GM23338 (cell line): ENCODE results near the gene NPVF. TPM values are rescaled to one million over a fixed set of nuclear protein-coding genes. Genes with fewer than 3 reads are reported as not detected.

Experiments
- ATAC-seq: fragments of 200-7000 bp; cut with Tn5 transposase; 3 replicates; pipeline ENCODE4 v1.9.1; 2020
- DNase-seq: peaks from one replicate; pipeline ENCODE4 v3.0.0-alpha.2; 2015; ENCODE audit warnings: low spot score
- H2AFZ ChIP-seq: fragments of 200-600 bp; sonication (generic); 2 replicates; pipeline ENCODE4 v1.8.0; 2016; ENCODE audit warnings: antibody characterized with exemption, mild to moderate bottlenecking, moderate library complexity
- H3F3A ChIP-seq: fragments of 200-600 bp; sonication (generic); replicated peaks from 2 replicates; pipeline ENCODE4 v1.8.0; 2017; ENCODE audit warnings: antibody characterized with exemption, mixed run types, low read depth
- H3K27ac ChIP-seq: fragments of 200-600 bp; sonication (generic); 2 replicates; pipeline ENCODE4 v1.6.1; 2016; ENCODE audit warnings: low read depth
- H3K27me3 ChIP-seq: fragments of 200-600 bp; sonication (generic); 2 replicates; pipeline ENCODE4 v1.8.0; 2016; ENCODE audit warnings: mild to moderate bottlenecking, mixed run types, moderate library complexity; ENCODE audit not compliant: insufficient read depth
- H3K36me3 ChIP-seq: fragments of 200-600 bp; sonication (generic); 2 replicates; pipeline ENCODE4 v1.8.0; 2016; ENCODE audit warnings: mild to moderate bottlenecking; ENCODE audit not compliant: insufficient read depth
- H3K4me1 ChIP-seq: fragments of 200-600 bp; sonication (generic); 2 replicates; pipeline ENCODE4 v1.8.0; 2016; ENCODE audit warnings: mild to moderate bottlenecking, moderate library complexity; ENCODE audit not compliant: insufficient read depth
- H3K4me2 ChIP-seq: fragments of 200-600 bp; sonication (generic); 2 replicates; pipeline ENCODE4 v1.7.1; 2017; ENCODE audit warnings: mixed run types
- H3K4me3 ChIP-seq: fragments of 200-600 bp; sonication (generic); 2 replicates; pipeline ENCODE4 v1.6.1; 2016; ENCODE audit warnings: mixed run types
- H3K79me2 ChIP-seq: fragments of 200-600 bp; sonication (generic); replicated peaks from 2 replicates; pipeline ENCODE4 v1.8.0; 2017; ENCODE audit warnings: mild to moderate bottlenecking; ENCODE audit not compliant: insufficient read depth
- H3K9me2 ChIP-seq: fragments of 200-600 bp; sonication (generic); 2 replicates; pipeline ENCODE4 v1.8.0; 2017; ENCODE audit not compliant: insufficient read depth
- H4K20me1 ChIP-seq: fragments of 200-600 bp; sonication (generic); replicated peaks from 2 replicates; pipeline ENCODE4 v1.8.0; 2017; ENCODE audit warnings: mild to moderate bottlenecking; ENCODE audit not compliant: insufficient read depth
- H3K27ac Mint-ChIP-seq: 2 replicates; pipeline ENCODE4 v1.8.0; 2020; ENCODE audit warnings: inconsistent platforms, mild to moderate bottlenecking, moderate library complexity, mixed read lengths
- H3K27me3 Mint-ChIP-seq: 3 replicates; pipeline ENCODE4 v1.8.0; 2022; ENCODE audit warnings: low read depth, mild to moderate bottlenecking, moderate library complexity, mixed read lengths, inconsistent platforms; ENCODE audit not compliant: insufficient read depth, poor library complexity
- H3K36me3 Mint-ChIP-seq: 3 replicates; pipeline ENCODE4 v1.8.0; 2021; ENCODE audit warnings: low read depth, mild to moderate bottlenecking, inconsistent platforms, moderate library complexity, mixed read lengths
- H3K4me1 Mint-ChIP-seq: 3 replicates; pipeline ENCODE4 v1.8.0; 2020; ENCODE audit warnings: mild to moderate bottlenecking, inconsistent platforms, mixed read lengths
- H3K4me3 Mint-ChIP-seq: 3 replicates; pipeline ENCODE4 v1.8.0; 2021; ENCODE audit warnings: moderate library complexity, mild to moderate bottlenecking, inconsistent platforms, mixed read lengths
- H3K9me3 Mint-ChIP-seq: 3 replicates; pipeline ENCODE4 v1.8.0; 2020; ENCODE audit warnings: moderate library complexity, mild to moderate bottlenecking, inconsistent platforms, mixed read lengths
- CREB1 ChIP-seq: fragments of 250-450 bp; sonication (Bioruptor Pico); IDR thresholded peaks from 2 replicates; pipeline ENCODE4 v1.5.0; 2020; ENCODE audit warnings: low read depth, mild to moderate bottlenecking, moderate library complexity
- CTCF ChIP-seq, 2 experiments: fragments of 200-600 bp in 1 of 2; sonication (generic) in 1 of 2; conservative IDR thresholded peaks; 2 replicates each; pipeline versions ENCODE4 v1.5.1 to v1.6.1; 2016 to 2017; ENCODE audit warnings: antibody characterized with exemption in 2 of 2, low read depth in 2 of 2, mild to moderate bottlenecking in 2 of 2, moderate library complexity in 1 of 2
- NANOG ChIP-seq: IDR thresholded peaks from 2 replicates; pipeline ENCODE4 v1.6.1; 2016; ENCODE audit warnings: antibody characterized with exemption, borderline replicate concordance
- POLR2AphosphoS5 ChIP-seq: IDR thresholded peaks from 2 replicates; pipeline ENCODE4 v1.6.1; 2016; ENCODE audit warnings: antibody characterized with exemption, low read depth
- REST ChIP-seq: IDR thresholded peaks from one replicate; pipeline ENCODE4 v1.6.1; 2018; ENCODE audit warnings: antibody characterized with exemption; ENCODE audit not compliant: unreplicated experiment
- ZNF114 ChIP-seq: fragments of 250-450 bp; sonication (Bioruptor Pico); IDR thresholded peaks from 2 replicates; pipeline ENCODE4 v1.5.0; 2020; ENCODE audit warnings: mild to moderate bottlenecking, moderate library complexity
- ZNF331 ChIP-seq: fragments of 250-450 bp; sonication (Bioruptor Pico); IDR thresholded peaks from 2 replicates; pipeline ENCODE4 v1.5.0; 2020; ENCODE audit warnings: low read depth, mild to moderate bottlenecking, moderate library complexity
- polyA plus RNA-seq: library from polyadenylated mRNA; unstranded; fragments of >200 nt; fragmentation: Nextera tagmentation; extraction: Ambion mirVana; gene quantifications from 2 replicates; pipeline ENCODE4 v1.2.1, GENCODE V29; 2016
- total RNA-seq: library from RNA; depleted of rRNA; stranded (reverse); fragments of >200 nt; shearing (Covaris generic); gene quantifications from 2 replicates; pipeline ENCODE4 v1.2.3, GENCODE V29; 2014
- TF ChIP-seq, protein P1 (sequence below): fragments of 250-450 bp; sonication (Bioruptor Pico); IDR thresholded peaks from 2 replicates; pipeline ENCODE4 v1.5.0; 2020; ENCODE audit warnings: mild to moderate bottlenecking, moderate library complexity

Gene NPVF
- total and polyA plus RNA-seq, 2 experiments from 2014 or later, result not detected

- H3K4me3 Mint-ChIP-seq, result no peak overlapping the region
- H3K4me1 Mint-ChIP-seq, result peaks cover 2% of the 10 kb centered on the region; the same call in 1 of the 3 replicates
- Histone ChIP-seq H3F3A (no peaks in the 10 kb centered on the region), H3K4me3 (no peak overlapping the region), H4K20me1 (no peaks in the 10 kb centered on the region), H3K4me2 (no peak overlapping the region), H3K27me3 (no peaks in the 10 kb centered on the region), H2AFZ (no peak overlapping the region), H3K9me2 (no peaks in the 10 kb centered on the region; the same call in 1 of the 2 replicates), H3K36me3 (no peaks in the 10 kb centered on the region), H3K79me2 (no peaks in the 10 kb centered on the region), H3K4me1 (no peaks in the 10 kb centered on the region), H3K27ac (no peak overlapping the region)
- no peak overlapping the region for H3K27ac Mint-ChIP-seq
- H3K36me3 Mint-ChIP-seq, result peaks cover 18% of the 10 kb centered on the region
- ATAC-seq, result no peak
- H3K9me3 Mint-ChIP-seq, result peaks cover 36% of the 10 kb centered on the region
- peaks cover 5% of the 10 kb centered on the region for H3K27me3 Mint-ChIP-seq
- no peak for TF ChIP-seq CTCF (conservative IDR thresholded peaks at IDR 0.05; ENCODE audit: low read depth in 2 of 2)
- TF ChIP-seq POLR2AphosphoS5, result no peak
- TF ChIP-seq, protein P1, sequence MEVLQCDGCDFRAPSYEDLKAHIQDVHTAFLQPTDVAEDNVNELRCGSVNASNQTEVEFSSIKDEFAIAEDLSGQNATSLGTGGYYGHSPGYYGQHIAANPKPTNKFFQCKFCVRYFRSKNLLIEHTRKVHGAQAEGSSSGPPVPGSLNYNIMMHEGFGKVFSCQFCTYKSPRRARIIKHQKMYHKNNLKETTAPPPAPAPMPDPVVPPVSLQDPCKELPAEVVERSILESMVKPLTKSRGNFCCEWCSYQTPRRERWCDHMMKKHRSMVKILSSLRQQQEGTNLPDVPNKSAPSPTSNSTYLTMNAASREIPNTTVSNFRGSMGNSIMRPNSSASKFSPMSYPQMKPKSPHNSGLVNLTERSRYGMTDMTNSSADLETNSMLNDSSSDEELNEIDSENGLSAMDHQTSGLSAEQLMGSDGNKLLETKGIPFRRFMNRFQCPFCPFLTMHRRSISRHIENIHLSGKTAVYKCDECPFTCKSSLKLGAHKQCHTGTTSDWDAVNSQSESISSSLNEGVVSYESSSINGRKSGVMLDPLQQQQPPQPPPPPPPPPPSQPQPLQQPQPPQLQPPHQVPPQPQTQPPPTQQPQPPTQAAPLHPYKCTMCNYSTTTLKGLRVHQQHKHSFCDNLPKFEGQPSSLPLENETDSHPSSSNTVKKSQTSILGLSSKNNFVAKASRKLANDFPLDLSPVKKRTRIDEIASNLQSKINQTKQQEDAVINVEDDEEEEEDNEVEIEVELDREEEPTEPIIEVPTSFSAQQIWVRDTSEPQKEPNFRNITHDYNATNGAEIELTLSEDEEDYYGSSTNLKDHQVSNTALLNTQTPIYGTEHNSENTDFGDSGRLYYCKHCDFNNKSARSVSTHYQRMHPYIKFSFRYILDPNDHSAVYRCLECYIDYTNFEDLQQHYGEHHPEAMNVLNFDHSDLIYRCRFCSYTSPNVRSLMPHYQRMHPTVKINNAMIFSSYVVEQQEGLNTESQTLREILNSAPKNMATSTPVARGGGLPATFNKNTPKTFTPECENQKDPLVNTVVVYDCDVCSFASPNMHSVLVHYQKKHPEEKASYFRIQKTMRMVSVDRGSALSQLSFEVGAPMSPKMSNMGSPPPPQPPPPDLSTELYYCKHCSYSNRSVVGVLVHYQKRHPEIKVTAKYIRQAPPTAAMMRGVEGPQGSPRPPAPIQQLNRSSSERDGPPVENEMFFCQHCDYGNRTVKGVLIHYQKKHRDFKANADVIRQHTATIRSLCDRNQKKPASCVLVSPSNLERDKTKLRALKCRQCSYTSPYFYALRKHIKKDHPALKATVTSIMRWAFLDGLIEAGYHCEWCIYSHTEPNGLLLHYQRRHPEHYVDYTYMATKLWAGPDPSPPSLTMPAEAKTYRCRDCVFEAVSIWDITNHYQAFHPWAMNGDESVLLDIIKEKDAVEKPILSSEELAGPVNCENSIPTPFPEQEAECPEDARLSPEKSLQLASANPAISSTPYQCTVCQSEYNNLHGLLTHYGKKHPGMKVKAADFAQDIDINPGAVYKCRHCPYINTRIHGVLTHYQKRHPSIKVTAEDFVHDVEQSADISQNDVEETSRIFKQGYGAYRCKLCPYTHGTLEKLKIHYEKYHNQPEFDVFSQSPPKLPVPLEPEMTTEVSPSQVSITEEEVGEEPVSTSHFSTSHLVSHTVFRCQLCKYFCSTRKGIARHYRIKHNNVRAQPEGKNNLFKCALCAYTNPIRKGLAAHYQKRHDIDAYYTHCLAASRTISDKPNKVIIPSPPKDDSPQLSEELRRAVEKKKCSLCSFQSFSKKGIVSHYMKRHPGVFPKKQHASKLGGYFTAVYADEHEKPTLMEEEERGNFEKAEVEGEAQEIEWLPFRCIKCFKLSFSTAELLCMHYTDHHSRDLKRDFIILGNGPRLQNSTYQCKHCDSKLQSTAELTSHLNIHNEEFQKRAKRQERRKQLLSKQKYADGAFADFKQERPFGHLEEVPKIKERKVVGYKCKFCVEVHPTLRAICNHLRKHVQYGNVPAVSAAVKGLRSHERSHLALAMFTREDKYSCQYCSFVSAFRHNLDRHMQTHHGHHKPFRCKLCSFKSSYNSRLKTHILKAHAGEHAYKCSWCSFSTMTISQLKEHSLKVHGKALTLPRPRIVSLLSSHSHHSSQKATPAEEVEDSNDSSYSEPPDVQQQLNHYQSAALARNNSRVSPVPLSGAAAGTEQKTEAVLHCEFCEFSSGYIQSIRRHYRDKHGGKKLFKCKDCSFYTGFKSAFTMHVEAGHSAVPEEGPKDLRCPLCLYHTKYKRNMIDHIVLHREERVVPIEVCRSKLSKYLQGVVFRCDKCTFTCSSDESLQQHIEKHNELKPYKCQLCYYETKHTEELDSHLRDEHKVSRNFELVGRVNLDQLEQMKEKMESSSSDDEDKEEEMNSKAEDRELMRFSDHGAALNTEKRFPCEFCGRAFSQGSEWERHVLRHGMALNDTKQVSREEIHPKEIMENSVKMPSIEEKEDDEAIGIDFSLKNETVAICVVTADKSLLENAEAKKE (CRISPR knock-in tag), result no peak
- no peak for TF ChIP-seq ZNF331 (CRISPR knock-in tag)
- TF ChIP-seq REST, result no peak
- no peak for TF ChIP-seq NANOG
- TF ChIP-seq ZNF114, result no peak
- no peak for TF ChIP-seq CREB1 (CRISPR knock-in tag)
- DNase-seq, result no peak
Measured at GRCh38 chr7:25192043-25192442, 36.2 kb downstream of the NPVF start.
